Upper lobe of right lung (tissue), 1 donor: ENCODE measurements around the gene KCNMB3. TPM values are rescaled to one million over a fixed set of nuclear protein-coding genes. Genes with fewer than 3 reads are reported as not detected.
A peak's percentile ranks its signal among the peaks of the same experiment; 100 is the strongest.
"Not testable (repeated sequence)": the region's sequence is repeated elsewhere in the genome, so short reads cannot be mapped to it uniquely, and the experiment has no call there.

Experiments used
- ATAC-seq: fragments of 200-7000 bp; cut with Tn5 transposase; one replicate; pipeline ENCODE4 v1.9.1; 2020; ENCODE audit warnings: mild to moderate bottlenecking, moderate library complexity
- DNase-seq: peaks from one replicate; pipeline ENCODE4 v3.0.0-alpha.2; 2020
- H3K27ac ChIP-seq: fragments of 200-600 bp; one replicate; pipeline ENCODE4 v1.8.0; 2022
- H3K27me3 ChIP-seq: fragments of 200-600 bp; one replicate; pipeline ENCODE4 v1.8.0; 2022; ENCODE audit warnings: mild to moderate bottlenecking
- H3K36me3 ChIP-seq: fragments of 200-600 bp; one replicate; pipeline ENCODE4 v1.8.0; 2022
- H3K4me1 ChIP-seq: fragments of 200-600 bp; one replicate; pipeline ENCODE4 v1.8.0; 2022
- H3K4me3 ChIP-seq: fragments of 200-600 bp; one replicate; pipeline ENCODE4 v1.8.0; 2022; ENCODE audit warnings: mild to moderate bottlenecking
- H3K9me3 ChIP-seq: fragments of 200-600 bp; one replicate; pipeline ENCODE4 v1.8.0; 2022
- intact Hi-C: fragments of 100-400 bp; cut with DNase I; formaldehyde crosslinking; loops from one replicate; pipeline ENCODE4 v1.11.0; 2022
- total RNA-seq: library from RNA; stranded (reverse); fragmentation: NEBNext Ultra II Directional; extraction: Animal tissue kit (Norgen Biotek cat#: 25700); gene quantifications from one replicate; pipeline ENCODE4 v1.2.1, GENCODE V29; 2021
- TF ChIP-seq, protein P1 (sequence below): fragments of 200-600 bp; IDR thresholded peaks from one replicate; pipeline ENCODE4 v1.8.0; 2022; ENCODE audit warnings: antibody characterized with exemption
- donor health status: DM: no; HTN: yes; CAD: no; lungs with severe emphysema.

The KCNMB3 gene
- total RNA-seq, 1 donor from 2014 or later = 2.5 TPM

DNA sequence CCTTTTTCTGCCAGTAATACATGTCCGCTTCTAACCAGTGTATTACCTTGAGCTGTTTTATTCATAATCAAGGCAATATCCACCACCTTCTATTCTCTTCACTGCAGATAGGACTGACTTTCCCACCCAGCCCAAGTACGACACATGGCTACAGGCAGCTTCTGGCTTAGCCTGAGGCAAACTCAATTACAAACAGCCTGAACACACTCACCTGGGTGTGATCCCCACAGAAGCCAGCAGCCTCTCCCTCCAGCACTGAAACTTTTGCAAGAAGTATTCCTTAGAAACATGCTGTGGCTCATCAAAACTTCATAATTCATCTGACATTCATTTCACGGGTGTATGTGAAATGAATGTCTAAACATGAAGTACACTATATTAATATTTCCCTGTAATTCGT is 13.5 kb upstream of the KCNMB3 start:
- TF ChIP-seq, protein P1, sequence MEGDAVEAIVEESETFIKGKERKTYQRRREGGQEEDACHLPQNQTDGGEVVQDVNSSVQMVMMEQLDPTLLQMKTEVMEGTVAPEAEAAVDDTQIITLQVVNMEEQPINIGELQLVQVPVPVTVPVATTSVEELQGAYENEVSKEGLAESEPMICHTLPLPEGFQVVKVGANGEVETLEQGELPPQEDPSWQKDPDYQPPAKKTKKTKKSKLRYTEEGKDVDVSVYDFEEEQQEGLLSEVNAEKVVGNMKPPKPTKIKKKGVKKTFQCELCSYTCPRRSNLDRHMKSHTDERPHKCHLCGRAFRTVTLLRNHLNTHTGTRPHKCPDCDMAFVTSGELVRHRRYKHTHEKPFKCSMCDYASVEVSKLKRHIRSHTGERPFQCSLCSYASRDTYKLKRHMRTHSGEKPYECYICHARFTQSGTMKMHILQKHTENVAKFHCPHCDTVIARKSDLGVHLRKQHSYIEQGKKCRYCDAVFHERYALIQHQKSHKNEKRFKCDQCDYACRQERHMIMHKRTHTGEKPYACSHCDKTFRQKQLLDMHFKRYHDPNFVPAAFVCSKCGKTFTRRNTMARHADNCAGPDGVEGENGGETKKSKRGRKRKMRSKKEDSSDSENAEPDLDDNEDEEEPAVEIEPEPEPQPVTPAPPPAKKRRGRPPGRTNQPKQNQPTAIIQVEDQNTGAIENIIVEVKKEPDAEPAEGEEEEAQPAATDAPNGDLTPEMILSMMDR = no peak
- Histone ChIP-seq H3K36me3 (no peaks in the 10 kb centered on the region), H3K27me3 (no peaks in the 10 kb centered on the region), H3K27ac (no peak overlapping the region), H3K4me1 (peaks cover 6% of the 10 kb centered on the region), H3K4me3 (no peak overlapping the region), H3K9me3 (no peaks in the 10 kb centered on the region)
- intact Hi-C loops = no loop called here
- ATAC-seq = no peak
- no peak for DNase-seq

DNA sequence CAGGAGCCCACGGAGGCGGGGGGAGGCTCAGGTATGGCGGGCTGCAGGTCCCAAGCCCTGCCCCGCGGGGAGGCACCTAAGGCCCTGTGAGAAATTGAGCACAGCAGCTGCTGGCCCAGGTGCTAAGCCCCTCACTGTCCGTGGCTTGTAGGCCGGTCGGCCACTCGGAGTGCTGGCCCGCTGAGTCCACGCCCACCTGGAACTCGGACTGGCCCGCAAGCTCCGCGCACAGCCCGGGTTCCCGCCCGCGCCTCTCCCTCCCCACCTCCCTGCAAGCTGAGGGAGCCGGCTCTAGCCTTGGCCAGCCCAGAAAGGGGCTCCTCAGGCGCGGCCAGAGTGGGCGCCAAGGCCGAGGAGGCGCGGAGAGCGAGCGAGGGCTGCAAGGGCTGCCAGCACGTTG is 12.2 kb upstream of the KCNMB3 start:
- H3K27me3 ChIP-seq = no peaks in the 10 kb centered on the region
- TF ChIP-seq, protein P1 = no peak
- ATAC-seq (no peak), DNase-seq (no peak)
- intact Hi-C loops = no loop called here
- peaks cover 6% of the 10 kb centered on the region for H3K4me1 ChIP-seq
- H3K4me3 ChIP-seq = no peak overlapping the region
- no peak overlapping the region for H3K27ac ChIP-seq
- no peaks in the 10 kb centered on the region for H3K9me3 ChIP-seq
- no peaks in the 10 kb centered on the region for H3K36me3 ChIP-seq

DNA sequence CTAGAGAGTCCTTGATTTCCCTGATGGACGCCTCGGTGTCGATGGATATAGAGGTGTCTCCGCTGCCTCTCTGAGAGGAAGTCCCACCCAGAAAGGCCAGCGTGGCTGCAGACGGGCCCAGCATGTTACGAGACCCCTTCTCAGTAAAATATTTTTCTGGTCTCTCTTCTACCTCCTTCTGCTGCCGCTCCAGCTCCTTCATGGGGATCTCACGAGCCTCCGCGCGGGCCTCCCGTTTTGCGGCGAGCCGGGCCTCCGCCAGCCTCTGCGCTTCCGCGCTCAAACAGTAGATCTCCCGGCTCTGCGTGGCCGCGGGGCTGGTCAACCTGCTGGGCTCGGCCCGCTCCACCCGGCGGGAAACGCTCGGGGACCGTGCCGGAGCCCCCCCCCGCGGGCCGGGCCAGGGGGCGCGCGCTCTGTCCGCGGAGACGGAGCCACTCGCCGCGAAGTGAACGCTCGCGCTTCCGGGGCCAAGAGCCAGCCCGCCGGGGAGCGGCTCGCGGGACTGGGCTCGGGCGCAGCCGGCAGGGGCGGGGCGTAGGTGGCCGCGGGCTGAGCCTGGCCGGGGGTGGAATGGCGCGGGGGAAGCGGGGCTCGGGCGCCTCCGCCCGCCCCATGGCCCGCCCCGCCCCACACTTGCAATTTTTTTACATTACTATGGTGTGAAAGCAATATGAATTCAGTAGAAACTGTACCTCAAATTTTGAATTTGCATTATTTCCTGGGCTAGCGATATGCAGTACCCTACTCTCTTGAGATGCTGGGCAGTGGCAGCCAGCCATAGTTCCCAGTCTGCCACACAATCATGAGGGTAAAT is 10.2 kb upstream of the KCNMB3 start:
- intact Hi-C loops = no loop called here
- no peaks in the 10 kb centered on the region for H3K36me3 ChIP-seq
- H3K4me3 ChIP-seq = peak overlapping the region; percentile 69
- no peaks in the 10 kb centered on the region for H3K27me3 ChIP-seq
- TF ChIP-seq, protein P1 = no peak
- peak; percentile 99 for ATAC-seq
- H3K9me3 ChIP-seq = no peaks in the 10 kb centered on the region
- H3K27ac ChIP-seq = peak overlapping the region; percentile 73
- peak; percentile 91 for DNase-seq
- H3K4me1 ChIP-seq = peaks cover 6% of the 10 kb centered on the region

DNA sequence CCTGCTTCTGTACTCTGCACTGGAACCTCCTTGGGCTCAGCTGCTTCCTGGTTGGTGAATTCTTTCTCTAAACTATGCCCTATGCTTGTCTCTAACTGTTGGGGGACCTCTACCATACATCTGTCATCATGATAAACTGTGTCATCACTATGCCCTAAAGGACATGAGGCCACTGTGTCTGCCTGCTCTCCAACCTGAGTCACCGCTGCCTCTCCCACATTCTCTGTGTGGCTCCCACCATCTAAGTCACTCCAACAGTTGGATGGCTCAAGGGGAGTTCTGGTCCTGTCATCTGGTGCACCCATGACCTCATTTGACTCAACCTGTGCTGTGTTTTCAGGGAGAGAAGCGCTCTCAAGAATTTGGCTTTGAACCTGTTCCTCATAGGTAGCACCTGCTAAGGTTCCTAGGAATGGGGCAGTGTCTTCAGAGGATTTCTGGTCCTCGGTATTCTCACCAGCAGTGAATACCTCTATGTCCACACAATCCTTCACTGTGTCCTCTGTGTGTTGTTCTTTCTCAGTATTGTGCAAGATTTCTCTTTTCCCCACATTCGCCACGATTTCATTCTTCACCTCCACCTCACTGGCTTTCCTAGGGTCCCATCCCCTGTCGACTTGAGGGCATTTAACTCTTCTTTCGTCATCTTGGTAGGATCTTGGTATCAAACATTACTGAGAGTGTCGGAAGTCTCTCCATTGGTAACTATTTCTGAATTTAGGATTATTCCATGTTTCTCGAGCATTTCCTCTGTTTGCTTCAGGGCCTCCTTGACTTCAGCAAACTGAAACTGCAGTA is 9.2 kb upstream of the KCNMB3 start:
- H3K9me3 ChIP-seq, H3K4me1 ChIP-seq, H3K27ac ChIP-seq, DNase-seq, H3K4me3 ChIP-seq, H3K36me3 ChIP-seq, intact Hi-C loops, ATAC-seq, H3K27me3 ChIP-seq: not testable (repeated sequence)

DNA sequence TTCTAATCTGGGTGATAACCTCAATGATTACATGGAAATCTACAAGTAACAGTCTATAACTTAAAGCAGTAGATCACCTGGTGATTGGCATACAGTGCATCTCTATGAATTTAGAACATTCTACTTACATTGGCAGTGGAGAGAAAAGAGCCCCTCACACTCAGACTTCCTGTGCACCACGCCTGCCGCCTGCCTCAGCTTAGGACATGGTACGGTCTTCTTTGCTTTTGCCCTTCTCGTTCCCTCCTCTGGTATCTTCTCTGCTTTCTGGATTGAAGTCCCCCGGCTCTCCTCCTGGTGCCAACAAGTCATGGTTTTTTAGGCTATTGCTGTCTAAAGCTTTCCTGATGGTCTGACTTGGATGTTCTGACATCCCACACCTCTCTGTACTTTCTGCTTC is 7.9 kb upstream of the KCNMB3 start:
- intact Hi-C loops = no loop called here
- H3K9me3 ChIP-seq = no peaks in the 10 kb centered on the region

DNA sequence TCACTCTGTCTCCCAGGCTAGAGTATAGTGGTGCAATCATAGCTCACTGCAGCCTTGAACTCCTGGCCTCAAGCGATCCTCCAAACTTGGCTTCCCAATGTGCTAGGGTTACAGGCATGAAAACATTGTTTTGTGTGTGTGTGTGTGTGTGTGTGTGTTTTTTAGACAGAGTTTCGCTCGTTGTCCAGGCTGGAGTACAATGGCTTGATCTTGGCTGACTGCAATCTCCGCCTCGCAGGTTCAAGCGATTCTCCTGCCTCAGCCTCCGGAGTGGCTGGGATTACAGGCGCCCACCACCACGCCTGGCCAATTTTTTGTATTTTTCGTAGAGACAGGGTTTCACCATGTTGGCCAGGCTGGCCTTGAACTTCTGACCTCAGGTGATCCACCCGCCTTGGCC is 6.8 kb upstream of the KCNMB3 start:
- ATAC-seq, H3K4me1 ChIP-seq, H3K9me3 ChIP-seq, H3K36me3 ChIP-seq, intact Hi-C loops, DNase-seq, H3K27me3 ChIP-seq, H3K27ac ChIP-seq, H3K4me3 ChIP-seq: not testable (repeated sequence)

More for the DNA sequence above, 7.9 kb upstream of the KCNMB3 start:
- Histone ChIP-seq H3K36me3 (no peaks in the 10 kb centered on the region), H3K27me3 (no peaks in the 10 kb centered on the region), H3K4me1 (peaks cover 6% of the 10 kb centered on the region), H3K4me3 (no peak overlapping the region), H3K27ac (no peak overlapping the region)
- TF ChIP-seq, protein P1 = no peak
- DNase-seq (no peak), ATAC-seq (no peak)
